HG03378 (cell line): ENCODE data around the gene SMOC1.

Experiments
- ATAC-seq: cut with Tn5 transposase; IDR thresholded peaks from one replicate; pipeline ENCODE4 v1.9.1; 2021; ENCODE audit warnings: mild to moderate bottlenecking, moderate library complexity; ENCODE audit not compliant: unreplicated experiment

Gene SMOC1

DNA sequence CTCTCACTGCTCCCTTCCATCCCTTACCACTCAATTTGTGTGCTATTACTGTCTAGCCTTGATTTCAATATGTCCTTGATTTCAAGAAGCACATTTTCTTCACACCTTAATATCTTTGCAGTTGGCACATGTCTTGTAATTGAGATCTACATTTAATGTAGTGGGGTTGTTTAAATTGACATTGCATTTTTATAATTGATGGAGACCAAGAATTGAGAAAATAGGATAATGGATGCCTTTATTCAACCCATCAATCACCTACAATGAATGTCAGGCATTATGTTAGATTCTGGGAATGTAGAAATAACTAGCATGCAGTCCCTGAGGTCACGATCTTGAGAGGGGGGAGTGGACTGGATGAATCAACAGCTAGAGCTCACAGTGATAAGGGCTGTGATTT is 94.6 kb downstream of the SMOC1 start:
- ATAC-seq: no peak

- ATAC-seq: no peak
Measured at GRCh38 chr14:69979882-69980281, 100.7 kb downstream of the SMOC1 start.

- ATAC-seq: no peak
Measured at GRCh38 chr14:69980457-69981425, 101.5 kb downstream of the SMOC1 start.

GRCh38 chr14:69982220-69982839 is 103.1 kb downstream of the SMOC1 start:
- no peak for ATAC-seq

DNA sequence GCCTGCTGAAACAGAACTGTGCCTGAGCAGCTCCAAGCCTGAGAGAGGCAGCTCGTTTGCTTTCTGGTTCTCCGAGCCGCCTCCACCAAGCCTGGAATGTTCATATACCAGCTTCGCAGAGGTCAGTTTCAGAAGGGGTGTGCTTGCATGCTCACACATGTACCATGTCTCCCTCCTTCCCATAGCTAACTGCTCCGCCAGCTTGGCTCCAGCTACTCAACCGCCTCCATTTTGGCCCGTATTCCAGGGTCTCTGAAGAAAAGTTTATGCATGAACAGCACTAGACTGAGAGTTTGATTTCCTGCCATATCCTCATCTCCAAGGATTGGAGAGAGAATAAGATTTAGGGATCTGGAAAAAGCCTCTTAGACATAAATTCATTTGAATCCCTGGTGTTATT is 103.7 kb downstream of the SMOC1 start:
- ATAC-seq: no peak

DNA sequence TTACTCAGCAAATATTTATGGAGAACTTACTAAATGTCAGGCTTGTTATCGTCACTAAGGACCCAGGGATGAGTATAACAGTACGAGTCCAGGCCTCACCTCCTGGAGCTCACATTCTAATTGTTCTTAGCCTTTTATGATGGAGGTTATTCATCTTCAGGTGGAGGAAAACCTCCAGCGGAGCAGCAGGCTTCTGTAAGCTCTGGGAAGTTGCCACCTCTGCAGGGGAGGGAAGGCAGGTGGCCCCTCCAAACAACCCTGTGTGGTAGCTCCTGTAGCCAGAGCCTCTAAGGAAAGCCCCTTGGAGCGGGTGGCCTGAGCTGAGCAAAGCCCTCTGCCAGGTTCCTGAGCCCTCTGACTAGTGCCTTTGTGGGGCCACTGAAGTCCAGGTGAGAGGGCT is 104.1 kb downstream of the SMOC1 start:
- ATAC-seq: no peak

DNA sequence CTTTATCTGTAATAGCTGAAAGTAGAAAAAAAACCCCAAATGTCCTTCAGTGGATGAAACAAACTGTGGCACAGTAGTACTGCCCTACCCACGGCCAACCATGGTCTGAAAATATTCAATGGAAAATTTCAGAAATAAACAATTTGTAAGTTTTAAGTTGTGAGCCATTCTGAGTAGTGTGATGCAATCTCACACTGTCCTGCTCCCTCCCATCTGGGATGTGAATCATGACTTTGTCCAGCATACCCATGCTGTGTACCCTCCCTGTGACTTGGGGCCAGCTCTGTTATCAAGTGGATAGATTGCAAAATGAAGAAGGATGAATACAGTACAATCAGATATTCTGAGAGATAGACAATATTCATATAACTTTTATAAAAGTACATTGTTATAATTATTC is 106.2 kb downstream of the SMOC1 start:
- no peak for ATAC-seq

DNA sequence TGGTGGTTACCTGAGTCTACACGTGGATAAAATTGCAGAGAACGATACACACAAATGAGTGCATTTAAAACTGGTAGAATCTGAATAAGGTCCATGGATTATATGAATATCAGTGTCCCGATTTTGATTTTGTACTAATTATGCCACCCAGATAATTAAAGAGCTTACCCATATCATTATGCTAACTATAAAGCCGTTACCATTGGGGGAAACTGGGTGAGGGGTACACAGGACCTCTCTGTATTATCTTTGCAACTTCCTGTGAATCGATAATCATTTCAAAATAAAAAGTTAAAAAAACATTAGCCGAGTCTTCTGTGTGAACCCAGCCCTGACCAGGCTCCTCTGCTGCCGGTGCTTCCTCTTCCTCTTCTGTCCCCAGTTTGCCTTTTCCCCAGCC is 107.1 kb downstream of the SMOC1 start:
- ATAC-seq: no peak

GRCh38 chr14:69987406-69988121 is 108.3 kb downstream of the SMOC1 start:
- ATAC-seq: no peak

DNA sequence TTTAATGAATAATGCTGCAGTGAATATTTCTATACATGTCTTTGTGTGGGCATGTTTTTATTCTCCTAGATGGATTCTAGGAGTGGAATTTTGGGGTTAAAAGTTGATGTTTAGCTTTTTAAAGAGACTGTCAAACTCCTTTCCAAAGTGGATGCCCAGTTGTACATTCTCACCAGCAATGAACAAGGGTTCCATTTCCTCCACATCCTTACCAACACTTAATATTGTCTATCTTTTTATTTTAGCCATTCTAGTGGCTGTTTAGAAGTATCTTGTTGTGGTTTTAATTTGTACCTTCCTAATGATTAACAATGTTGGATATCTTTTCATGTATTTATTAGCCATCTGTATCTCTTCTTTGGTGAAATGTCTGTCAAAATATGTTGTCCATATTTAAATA is 109.8 kb downstream of the SMOC1 start:
- ATAC-seq: no peak

GRCh38 chr14:69989622-69990021 is 110.4 kb downstream of the SMOC1 start:
- ATAC-seq: no peak

- ATAC-seq: no peak
Measured at GRCh38 chr14:69990323-69990722, 111.1 kb downstream of the SMOC1 start.

GRCh38 chr14:69991422-69991821 is 112.2 kb downstream of the SMOC1 start:
- no peak for ATAC-seq

DNA sequence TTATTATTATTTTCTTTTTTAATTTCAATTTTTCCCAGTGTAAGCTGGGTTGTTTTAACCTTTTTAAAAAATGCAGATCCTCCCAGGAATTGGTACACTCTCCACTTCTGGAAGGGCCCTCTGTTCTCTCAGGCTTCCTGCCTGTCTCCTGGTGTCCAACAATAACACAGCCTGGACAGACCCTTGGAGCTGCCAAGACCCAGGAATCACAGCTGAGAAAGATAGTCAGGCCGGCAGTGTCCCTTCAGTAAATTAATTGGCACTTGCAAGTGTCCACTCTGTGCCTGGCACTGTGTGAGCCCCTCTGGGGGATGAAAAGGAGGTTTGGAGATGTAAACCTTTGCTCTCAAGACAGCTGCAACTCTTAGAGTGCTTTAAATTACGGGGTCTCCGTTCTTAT is 113.3 kb downstream of the SMOC1 start:
- no peak for ATAC-seq

DNA sequence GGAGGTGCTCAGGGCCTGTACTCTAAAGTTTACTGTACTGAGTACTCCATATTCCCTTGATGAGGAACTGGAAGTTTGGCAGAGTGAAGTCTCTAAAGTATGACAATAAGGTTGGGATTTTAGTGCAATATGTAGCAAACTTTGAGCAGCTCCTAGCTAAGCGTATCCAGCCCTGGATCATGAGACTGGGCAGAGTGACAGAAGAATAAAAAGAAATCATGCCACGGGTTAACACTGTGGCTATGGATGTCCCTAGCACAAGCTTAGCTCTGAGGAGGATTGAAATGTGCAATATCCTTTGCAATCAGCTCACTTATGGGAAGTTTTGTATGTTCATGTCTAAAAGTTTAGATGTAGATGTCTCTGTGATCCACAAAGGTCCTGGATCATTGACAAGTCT is 114.1 kb downstream of the SMOC1 start:
- no peak for ATAC-seq

- no peak for ATAC-seq
Measured at GRCh38 chr14:69994002-69994401, 114.8 kb downstream of the SMOC1 start.

GRCh38 chr14:69996216-69996615 is 117.0 kb downstream of the SMOC1 start:
- no peak for ATAC-seq

- no peak for ATAC-seq
Measured at GRCh38 chr14:69997849-69998248, 118.6 kb downstream of the SMOC1 start.

- no peak for ATAC-seq
Measured at GRCh38 chr14:69999261-69999674, 120.1 kb downstream of the SMOC1 start.

- no peak for ATAC-seq
Measured at GRCh38 chr14:70000601-70001000, 121.4 kb downstream of the SMOC1 start.

DNA sequence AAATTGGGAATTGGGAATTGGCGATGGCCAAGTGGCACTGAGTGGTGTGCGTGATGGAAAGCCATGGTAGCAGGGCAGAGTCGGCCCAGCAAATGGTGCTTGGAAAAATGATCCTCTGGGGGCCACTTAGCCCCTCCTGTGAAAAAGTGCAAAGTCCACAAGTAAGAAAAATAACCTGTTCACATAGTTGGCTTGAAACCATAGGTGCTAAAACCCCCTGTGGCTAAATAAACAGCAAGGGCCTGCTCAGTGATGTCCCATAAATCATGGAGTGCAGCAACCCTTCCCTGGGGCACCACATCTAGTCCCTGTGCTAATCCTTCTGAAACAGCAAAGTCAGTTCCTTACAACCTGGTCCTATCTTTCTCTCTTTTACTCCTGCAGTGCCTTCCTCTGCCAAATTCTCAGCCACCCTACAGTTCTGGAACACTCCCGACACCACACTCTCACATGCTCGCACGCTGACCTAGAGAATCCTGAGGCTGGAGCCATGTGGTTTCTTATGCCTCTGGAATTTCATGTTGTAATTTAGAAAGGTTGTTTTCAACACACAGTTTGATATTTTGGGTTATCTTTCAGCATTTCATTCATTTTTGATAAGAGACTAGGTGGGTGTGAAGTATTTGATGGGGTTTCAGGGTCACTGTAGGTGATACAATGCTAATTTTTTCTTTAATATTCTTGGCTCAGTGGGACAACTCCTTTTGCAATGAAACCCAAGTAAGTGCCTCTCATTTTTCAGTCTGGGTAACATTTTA is 123.6 kb downstream of the SMOC1 start:
- no peak for ATAC-seq
